K562 (cell line): ENCODE results near the gene NOTCH3. TPM values are rescaled to one million over a fixed set of nuclear protein-coding genes. Genes with fewer than 3 reads are reported as not detected.

Source experiments
- ATAC-seq: fragments of 200-7000 bp; cut with Tn5 transposase; 3 replicates; pipeline ENCODE4 v1.9.1; 2020; ENCODE audit warnings: moderate library complexity
- BruUV-seq: library from RNA; stranded (reverse); fragments of 400-500 nt; replicated peaks from 2 replicates; lab custom pipeline; 2021; lab: Mats Ljungman, UMichigan
- CTCF ChIA-PET: fragments of 300-600 bp; formaldehyde crosslinking; extraction: SDS; loops from one replicate; lab custom pipeline; 2021; ENCODE audit warnings: low intra/inter-chr PET ratio; lab: Yijun Ruan, JAX
- POLR2A ChIA-PET: fragments of 300-600, 350-650 bp; sonication (Branson Sonifier 250); formaldehyde crosslinking; extraction: SDS; loops from one replicate; lab custom pipeline; 2021; ENCODE audit warnings: antibody characterized with exemption, inconsistent platforms; lab: Yijun Ruan, JAX
- DNase-seq, 4 experiments: peaks; one replicate each; pipeline versions ENCODE4 v3.0.0 to v3.0.0-alpha.2; 2011 to 2018; ENCODE audit warnings: low spot score in 3 of 4, mixed read lengths in 3 of 4; ENCODE audit errors: extremely low read depth in 1 of 4
- FAIRE-seq: peaks from 2 replicates; lab custom pipeline; 2011; peaks lifted over from hg19 to GRCh38; lab: Jason Lieb, UNC
- H2AFZ ChIP-seq: 2 replicates; pipeline ENCODE4 v1.6.0; 2011; ENCODE audit warnings: low read depth, low read length, control low read depth, inconsistent platforms
- H3K27ac ChIP-seq: fragments of 200-600 bp; 3 replicates; pipeline ENCODE4 v1.8.0; 2011; ENCODE audit warnings: low read depth, mild to moderate bottlenecking, control low read depth, inconsistent platforms, low read length, moderate library complexity, mixed read lengths; ENCODE audit errors: extremely low read depth
- H3K27me3 ChIP-seq, 2 experiments: fragments of 300-600 bp in 1 of 2; 2 replicates in 1 of 2; 3 replicates in 1 of 2; pipeline versions ENCODE4 v1.6.0 to v1.8.0; 2011; ENCODE audit warnings: inconsistent platforms in 2 of 2, low read length in 2 of 2, mild to moderate bottlenecking in 1 of 2, mixed read lengths in 1 of 2, moderate library complexity in 1 of 2; ENCODE audit not compliant: control insufficient read depth in 2 of 2, insufficient read depth in 2 of 2
- H3K36me3 ChIP-seq: fragments of 300-600 bp; 3 replicates; pipeline ENCODE4 v1.8.0; 2011; ENCODE audit warnings: mild to moderate bottlenecking, low read length, inconsistent platforms; ENCODE audit not compliant: control insufficient read depth, insufficient read depth
- H3K4me1 ChIP-seq, 2 experiments: fragments of 200-600 bp in 1 of 2; replicated peaks in 1 of 2; 2 replicates in 1 of 2; 3 replicates in 1 of 2; pipeline versions ENCODE4 v1.5.1 to v1.8.0; 2011; ENCODE audit warnings: inconsistent platforms in 2 of 2, low read length in 2 of 2, mild to moderate bottlenecking in 1 of 2, mixed read lengths in 1 of 2, moderate library complexity in 1 of 2; ENCODE audit not compliant: control insufficient read depth in 2 of 2, insufficient read depth in 2 of 2
- H3K4me2 ChIP-seq: 2 replicates; pipeline ENCODE4 v1.6.1; 2011; ENCODE audit warnings: low read length, control low read depth, inconsistent platforms, mixed read lengths; ENCODE audit not compliant: insufficient read depth
- H3K4me3 ChIP-seq: fragments of 200-600 bp; sonication (generic), shearing (Covaris generic); 2 replicates; pipeline ENCODE4 v1.5.1; 2016; ENCODE audit warnings: control low read depth, inconsistent platforms
- H3K79me2 ChIP-seq: fragments of 200-600 bp; 3 replicates; pipeline ENCODE4 v1.8.0; 2011; ENCODE audit warnings: low read length, inconsistent platforms; ENCODE audit not compliant: control insufficient read depth, insufficient read depth
- H3K9ac ChIP-seq, 2 experiments: 2 replicates each; pipeline versions ENCODE4 v1.6.0 to v1.6.1; 2011; ENCODE audit warnings: low read depth in 2 of 2, low read length in 2 of 2, control low read depth in 1 of 2, inconsistent platforms in 1 of 2, mild to moderate bottlenecking in 1 of 2, mixed read lengths in 1 of 2; ENCODE audit not compliant: insufficient read depth in 1 of 2
- H3K9me1 ChIP-seq: one replicate; pipeline ENCODE4 v1.6.0; 2011; ENCODE audit warnings: inconsistent platforms, mild to moderate bottlenecking, low read length, moderate library complexity; ENCODE audit not compliant: control insufficient read depth, insufficient read depth
- H3K9me3 ChIP-seq: replicated peaks from 2 replicates; pipeline ENCODE4 v1.5.1; 2011; ENCODE audit warnings: low read depth, low read length, inconsistent platforms; ENCODE audit not compliant: control insufficient read depth, insufficient read depth
- H4K20me1 ChIP-seq: replicated peaks from 2 replicates; pipeline ENCODE4 v1.6.1; 2011; ENCODE audit warnings: low read length, inconsistent platforms, mixed read lengths; ENCODE audit not compliant: control insufficient read depth, insufficient read depth
- ARID2 ChIP-seq: fragments of 450-650 bp; IDR thresholded peaks from 2 replicates; pipeline ENCODE4 v1.6.1; 2017; ENCODE audit warnings: antibody characterized with exemption, mild to moderate bottlenecking
- BRD9 ChIP-seq: fragments of 450-650 bp; IDR thresholded peaks from 2 replicates; pipeline ENCODE4 v1.6.1; 2018; ENCODE audit warnings: low read depth; ENCODE audit not compliant: partially characterized antibody
- EGR1 ChIP-seq: fragments of 450-650 bp; conservative IDR thresholded peaks from 2 replicates; pipeline ENCODE4 v1.6.1; 2017; ENCODE audit warnings: mild to moderate bottlenecking
- FOXA3 ChIP-seq, 2 experiments: fragments of 450-650 bp in 1 of 2; sonication (generic) in 1 of 2; formaldehyde crosslinking; IDR thresholded peaks in 1 of 2; conservative IDR thresholded peaks in 1 of 2; 2 replicates each; pipeline versions ENCODE4 v1.4.0 to v1.8.0; 2020 to 2022; ENCODE audit warnings: mild to moderate bottlenecking in 2 of 2, missing genetic modification reagents in 1 of 2
- HDAC1 ChIP-seq, 2 experiments: fragments of 450-650 bp; IDR thresholded peaks; 2 replicates each; pipeline ENCODE4 v1.6.1; 2016 to 2017; ENCODE audit warnings: inconsistent platforms in 1 of 2, mild to moderate bottlenecking in 1 of 2, moderate library complexity in 1 of 2
- KLF1 ChIP-seq: fragments of 450-650 bp; IDR thresholded peaks from 2 replicates; pipeline ENCODE4 v1.6.1; 2016; ENCODE audit warnings: missing genetic modification characterization, missing compliant biosample characterization
- MED1 ChIP-seq: sonication (generic); formaldehyde crosslinking; IDR thresholded peaks from 2 replicates; pipeline ENCODE4 v1.8.1; 2023; ENCODE audit warnings: missing genetic modification reagents, borderline replicate concordance
- MEF2A ChIP-seq: IDR thresholded peaks from 2 replicates; pipeline ENCODE4 v1.6.1; 2011; ENCODE audit warnings: low read depth, mild to moderate bottlenecking, low read length, moderate library complexity; ENCODE audit not compliant: control insufficient read depth
- NBN ChIP-seq: fragments of 450-650 bp; IDR thresholded peaks from 2 replicates; pipeline ENCODE4 v1.6.1; 2016; ENCODE audit warnings: low read depth, mild to moderate bottlenecking
- NEUROD1 ChIP-seq: fragments of 150-350 bp; IDR thresholded peaks from 2 replicates; pipeline ENCODE4 v1.6.1; 2014; ENCODE audit warnings: borderline replicate concordance, low read length, low read depth; ENCODE audit not compliant: partially characterized antibody
- POLR2B ChIP-seq: fragments of 450-650 bp; IDR thresholded peaks from 2 replicates; pipeline ENCODE4 v1.6.1; 2018; ENCODE audit warnings: low read depth; ENCODE audit not compliant: partially characterized antibody
- SMAD2 ChIP-seq: fragments of 150-350 bp; IDR thresholded peaks from 2 replicates; pipeline ENCODE4 v1.6.1; 2014; ENCODE audit warnings: low read depth, mild to moderate bottlenecking, low read length
- TAF1 ChIP-seq: IDR thresholded peaks from 2 replicates; pipeline ENCODE4 v1.6.1; 2011; ENCODE audit warnings: mild to moderate bottlenecking, low read length, moderate library complexity; ENCODE audit not compliant: insufficient read depth, control insufficient read depth, severe bottlenecking; ENCODE audit errors: extremely low read depth
- ZNF431 ChIP-seq: sonication (generic); formaldehyde crosslinking; IDR thresholded peaks from 2 replicates; pipeline ENCODE4 v1.8.0; 2022; ENCODE audit warnings: mild to moderate bottlenecking, missing genetic modification reagents
- ZNF436 ChIP-seq: fragments of 250-450, 450-650 bp; sonication (Bioruptor Pico); formaldehyde crosslinking; IDR thresholded peaks from 2 replicates; pipeline ENCODE4 v1.7.0; 2020; ENCODE audit warnings: mild to moderate bottlenecking
- ZNF695 ChIP-seq: fragments of 450-650 bp; formaldehyde crosslinking; IDR thresholded peaks from 2 replicates; pipeline ENCODE4 v1.4.0; 2020; ENCODE audit warnings: mild to moderate bottlenecking, moderate library complexity
- WGBS: fragments of 100-300 bp; shearing (Covaris generic); methylation state at CpG from one replicate; pipeline ENCODE4 v1.1.6; 2016; ENCODE audit warnings: low coverage, mixed read lengths; ENCODE audit not compliant: insufficient coverage; ENCODE audit errors: missing lambda C conversion rate; 5-methylcytosine and 5-hydroxymethylcytosine counted together
- in situ Hi-C: fragments of 300-500 bp; cut with MboI; formaldehyde crosslinking; loops from 4 replicates; pipeline ENCODE4 v1.15.0; 2018; ENCODE audit warnings: inconsistent platforms, mixed read lengths
- intact Hi-C: fragments of 100-400 bp; cut with micrococcal nuclease; formaldehyde crosslinking; loops from 2 replicates; pipeline ENCODE4 v1.14.2; 2022
- polyA plus RNA-seq, 8 experiments: library from polyadenylated mRNA; depleted of rRNA in 4 of 8; stranded (reverse) in 5 of 8; unstranded in 3 of 8; fragments of >200 nt; fragmentation: Nextera tagmentation in 2 of 8; fragmentation: Illumina TruSeq in 1 of 8; extraction: Ambion mirVana in 2 of 8; extraction: Trizol in 1 of 8; gene quantifications; 2 replicates each; pipeline versions ENCODE4 v1.2.1 to v1.2.3, GENCODE V29; 2011 to 2014; ENCODE audit warnings: inconsistent platforms in 1 of 8, missing spikeins in 1 of 8
- total RNA-seq, 7 experiments: library from RNA; depleted of rRNA in 6 of 7; stranded (reverse); fragments of >200 nt in 6 of 7; fragmentation: Illumina TruSeq in 2 of 7; extraction: Trizol in 2 of 7; gene quantifications; 2 replicates each; pipeline versions ENCODE4 v1.2.1 to v1.2.3, GENCODE V29; 2011 to 2021; ENCODE audit warnings: low replicate concordance in 1 of 7
- TF ChIP-seq, protein P1 (sequence below): sonication (generic); formaldehyde crosslinking; IDR thresholded peaks from 2 replicates; pipeline ENCODE4 v1.5.0; 2020; ENCODE audit warnings: missing genetic modification reagents

NOTCH3 gene
- total and polyA plus RNA-seq, 9 of the 15 experiments (the other 6 are each of a cell fraction or from before 2014, with no cell fraction given): under 0.01 to 1.2 (median 0.16) TPM

GRCh38 chr19:15149737-15150136, 51.1 kb downstream of the NOTCH3 start:
- FAIRE-seq (no peak), ATAC-seq (no peak), DNase-seq (no peak)
- Histone ChIP-seq H2AFZ (no peak overlapping the region), H3K9ac (no peak overlapping the region), H3K4me2 (no peak overlapping the region), H3K36me3 (no peaks in the 10 kb centered on the region), H3K4me3 (no peak overlapping the region), H4K20me1 (no peaks in the 10 kb centered on the region; the same call in 1 of the 2 replicates), H3K4me1 (no peaks in the 10 kb centered on the region), H3K9me3 (peaks cover 4% of the 10 kb centered on the region; the same call in 1 of the 2 replicates), H3K9me1 (no peaks in the 10 kb centered on the region), H3K27ac (no peak overlapping the region), H3K27me3 (peaks cover 4% of the 10 kb centered on the region in 2 experiments; a peak in 2 of 5 replicates), H3K79me2 (no peaks in the 10 kb centered on the region)
- in situ Hi-C loops (no loop called here), intact Hi-C loops (loop anchor here (1.0 to 10.0 kb wide), 3 partner anchors 48 to 408 kb away; partner anchors contain the start of gene OR7A17)
- ChIA-PET CTCF (interaction anchor here (1.5 to 2.1 kb wide), 2 partner anchors 48 to 279 kb away, joined by 7 read pairs; no protein-coding TSS in a partner anchor), POLR2A (interaction anchor here (0.8 kb wide), 1 partner anchor 96 kb away, joined by 3 read pairs; no protein-coding TSS in a partner anchor)
- 4% methylated on average over 5 of the region's 5 CpGs for WGBS
- TF ChIP-seq MED1 (CRISPR knock-in tag): no peak
- no TSS peak for BruUV-seq

DNA sequence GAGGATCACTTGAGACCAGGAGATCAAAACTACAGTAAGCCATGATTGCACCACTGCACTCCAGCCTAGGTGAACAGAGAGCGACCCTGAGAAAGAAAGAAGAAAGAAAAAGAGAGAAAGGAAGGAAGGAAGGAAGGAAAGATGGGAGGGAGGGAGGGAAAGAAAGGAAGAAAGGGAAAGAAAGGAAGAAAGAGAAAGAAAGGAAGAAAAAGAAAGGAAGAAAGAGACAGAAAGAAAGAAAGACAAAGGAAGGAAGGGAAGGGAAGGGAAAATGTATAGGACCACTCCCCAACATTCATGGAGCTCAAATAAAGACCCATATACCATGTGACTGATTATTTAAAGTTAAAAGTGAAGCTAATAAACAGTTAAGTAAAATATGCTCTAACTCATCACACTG, 53.7 kb downstream of the NOTCH3 start:
- in situ Hi-C loops: no loop called here
- ChIA-PET CTCF (no interaction called here), POLR2A (interaction anchor here (0.5 kb wide), 1 partner anchor 9 kb away, joined by 3 read pairs; no protein-coding TSS in a partner anchor)
- ATAC-seq (no peak), FAIRE-seq (no peak), DNase-seq (no peak)
- no peak overlapping the region for H3K4me2 ChIP-seq
- H3K4me3 ChIP-seq: no peak overlapping the region
- no peak overlapping the region for H3K27ac ChIP-seq
- H3K4me1 ChIP-seq: no peaks in the 10 kb centered on the region
- BruUV-seq: no TSS peak
- H2AFZ ChIP-seq: no peak overlapping the region
- no peaks in the 10 kb centered on the region; the same call in 1 of the 2 replicates for H4K20me1 ChIP-seq
- WGBS: 0% methylated on average over 1 of the region's 1 CpG
- H3K27me3 ChIP-seq: peaks cover 9 to 10% of the 10 kb centered on the region in 2 experiments; a peak in 3 of 5 replicates
- no peaks in the 10 kb centered on the region for H3K36me3 ChIP-seq
- no peaks in the 10 kb centered on the region for H3K79me2 ChIP-seq
- H3K9ac ChIP-seq: no peak overlapping the region
- H3K9me3 ChIP-seq: no peaks in the 10 kb centered on the region
- H3K9me1 ChIP-seq: no peaks in the 10 kb centered on the region
- intact Hi-C loops: no loop called here
- TF ChIP-seq, protein P1, sequence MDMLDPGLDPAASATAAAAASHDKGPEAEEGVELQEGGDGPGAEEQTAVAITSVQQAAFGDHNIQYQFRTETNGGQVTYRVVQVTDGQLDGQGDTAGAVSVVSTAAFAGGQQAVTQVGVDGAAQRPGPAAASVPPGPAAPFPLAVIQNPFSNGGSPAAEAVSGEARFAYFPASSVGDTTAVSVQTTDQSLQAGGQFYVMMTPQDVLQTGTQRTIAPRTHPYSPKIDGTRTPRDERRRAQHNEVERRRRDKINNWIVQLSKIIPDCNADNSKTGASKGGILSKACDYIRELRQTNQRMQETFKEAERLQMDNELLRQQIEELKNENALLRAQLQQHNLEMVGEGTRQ: no peak
- TF ChIP-seq NBN: no peak
- no peak for TF ChIP-seq FOXA3 (CRISPR knock-in tag; conservative IDR thresholded peaks at IDR 0.05 in 1 of 2, IDR thresholded peaks at IDR 0.05 in 1 of 2)
- TF ChIP-seq SMAD2: no peak
- no peak for TF ChIP-seq ARID2
- no peak for TF ChIP-seq ZNF695 (CRISPR knock-in tag)
- no peak for TF ChIP-seq EGR1
- no peak for TF ChIP-seq ZNF431
- no peak for TF ChIP-seq BRD9
- TF ChIP-seq KLF1 (tag): no peak
- TF ChIP-seq POLR2B: no peak
- no peak for TF ChIP-seq MEF2A
- no peak for TF ChIP-seq TAF1
- TF ChIP-seq NEUROD1: no peak
- no peak for TF ChIP-seq HDAC1 (IDR thresholded peaks at IDR 0.05)
- TF ChIP-seq ZNF436 (CRISPR knock-in tag): no peak
